K562 (cell line): ENCODE data around the gene FBXW8. TPM values are rescaled to one million over a fixed set of nuclear protein-coding genes. Genes with fewer than 3 reads are reported as not detected.

Experiments
- CBX3 ChIP-seq, 2 experiments: IDR thresholded peaks; 1 replicate in 1 of 2; 2 replicates in 1 of 2; pipeline ENCODE4 v1.6.1; 2012; ENCODE audit warnings: inconsistent platforms in 2 of 2, low read length in 2 of 2, borderline replicate concordance in 1 of 2, control low read depth in 1 of 2
- CHD1 ChIP-seq: fragments of 200-600 bp; sonication (generic); IDR thresholded peaks from one replicate; pipeline ENCODE4 v1.6.1; 2012; ENCODE audit warnings: mild to moderate bottlenecking, moderate library complexity, low read length, inconsistent platforms
- EHMT2 ChIP-seq: fragments of 450-650 bp; IDR thresholded peaks from 2 replicates; pipeline ENCODE4 v1.6.1; 2018; ENCODE audit warnings: antibody characterized with exemption
- EP300 ChIP-seq: IDR thresholded peaks from 2 replicates; pipeline ENCODE4 v1.6.1; 2012; ENCODE audit warnings: low read length, improper control_type of control experiment
- ETV6 ChIP-seq, 3 experiments: fragments of 150-350 bp in 1 of 3; sonication (generic) in 1 of 3; formaldehyde crosslinking in 1 of 3; IDR thresholded peaks; 2 replicates each; pipeline versions ENCODE4 v1.6.1 to v1.8.0; 2014 to 2022; ENCODE audit warnings: borderline replicate concordance in 2 of 3, low read depth in 2 of 3, antibody characterized with exemption in 1 of 3, low read length in 1 of 3, mild to moderate bottlenecking in 1 of 3, missing genetic modification reagents in 1 of 3
- HMBOX1 ChIP-seq: sonication (generic); IDR thresholded peaks from 2 replicates; pipeline ENCODE4 v1.6.1; 2016
- JUND ChIP-seq, 2 experiments: IDR thresholded peaks; 2 replicates in 1 of 2; 3 replicates in 1 of 2; pipeline ENCODE4 v1.6.1; 2011; ENCODE audit warnings: borderline replicate concordance in 2 of 2, low read depth in 2 of 2, low read length in 2 of 2, improper control_type of control experiment in 1 of 2, missing biosample characterization in 1 of 2, missing genetic modification characterization in 1 of 2, missing genetic modification reagents in 1 of 2
- KLF6 ChIP-seq: fragments of 250-450 bp; sonication (Bioruptor Pico); IDR thresholded peaks from 2 replicates; pipeline ENCODE4 v1.4.0; 2020; ENCODE audit warnings: mild to moderate bottlenecking, moderate library complexity, borderline replicate concordance
- MAFG ChIP-seq: fragments of 450-650 bp; conservative IDR thresholded peaks from 2 replicates; pipeline ENCODE4 v1.6.1; 2016; ENCODE audit warnings: missing genetic modification characterization, missing compliant biosample characterization
- NCOR1 ChIP-seq: fragments of 450-650 bp; IDR thresholded peaks from 2 replicates; pipeline ENCODE4 v1.6.1; 2016; ENCODE audit warnings: mild to moderate bottlenecking, moderate library complexity
- PKNOX1 ChIP-seq: fragments of 450-650 bp; IDR thresholded peaks from 2 replicates; pipeline ENCODE4 v1.6.1; 2016
- SMARCB1 ChIP-seq: IDR thresholded peaks from 2 replicates; pipeline ENCODE4 v1.6.1; 2011; ENCODE audit warnings: improper control_type of control experiment, low read depth; ENCODE audit not compliant: insufficient read length
- USF1 ChIP-seq: sonication (generic); formaldehyde crosslinking; IDR thresholded peaks from 2 replicates; pipeline ENCODE4 v1.9.0; 2022; ENCODE audit warnings: mild to moderate bottlenecking, missing genetic modification reagents
- ZNF311 ChIP-seq: fragments of 250-450 bp; sonication (Bioruptor Pico); IDR thresholded peaks from 2 replicates; pipeline ENCODE4 v1.4.0; 2020; ENCODE audit warnings: mild to moderate bottlenecking, moderate library complexity
- ZNF785 ChIP-seq: fragments of 250-450 bp; sonication (Bioruptor Pico); IDR thresholded peaks from 2 replicates; pipeline ENCODE4 v1.4.0; 2020; ENCODE audit warnings: mild to moderate bottlenecking
- polyA plus RNA-seq, 8 experiments: library from polyadenylated mRNA; depleted of rRNA in 4 of 8; stranded (reverse) in 5 of 8; unstranded in 3 of 8; fragments of >200 nt; fragmentation: Nextera tagmentation in 2 of 8; fragmentation: Illumina TruSeq in 1 of 8; extraction: Ambion mirVana in 2 of 8; extraction: Trizol in 1 of 8; gene quantifications; 2 replicates each; pipeline versions ENCODE4 v1.2.1 to v1.2.3, GENCODE V29; 2011 to 2014; ENCODE audit warnings: inconsistent platforms in 1 of 8, missing spikeins in 1 of 8
- total RNA-seq, 7 experiments: library from RNA; depleted of rRNA in 6 of 7; stranded (reverse); fragments of >200 nt in 6 of 7; fragmentation: Illumina TruSeq in 2 of 7; extraction: Trizol in 2 of 7; gene quantifications; 2 replicates each; pipeline versions ENCODE4 v1.2.1 to v1.2.3, GENCODE V29; 2011 to 2021; ENCODE audit warnings: low replicate concordance in 1 of 7

FBXW8 gene
- total and polyA plus RNA-seq, 9 of the 15 experiments (the other 6 are each of a cell fraction or from before 2014, with no cell fraction given) = 0.58 to 8.3 (median 4.4) TPM

- TF ChIP-seq NCOR1 (no peak), MAFG (0 out of 2 replicates have a peak, but pooled peaks have one; percentile 27), ZNF785 (CRISPR knock-in tag) (no peak), CHD1 (no peak), CBX3 (IDR thresholded peaks at IDR 0.05; ENCODE audit: borderline replicate concordance in 1 of 2, low read length in 2 of 2) (peak in 1 of 2 experiments; percentile 31; a peak in 1 of 3 replicates), EHMT2 (peak; percentile 57; the same call in 1 of the 2 replicates), EP300 (no peak; the same call in 1 of the 2 replicates), ETV6 (IDR thresholded peaks at IDR 0.05; ENCODE audit: borderline replicate concordance in 1 of 2, low read depth in 2 of 2, low read length in 1 of 2) (peak in 1 of 2 experiments; percentile 9; a peak in 1 of 4 replicates), ETV6 (CRISPR knock-in tag; IDR thresholded peaks at IDR 0.05; ENCODE audit: borderline replicate concordance) (no peak), SMARCB1 (no peak), ZNF311 (CRISPR knock-in tag) (no peak), HMBOX1 (peak; percentile 49), PKNOX1 (no peak), KLF6 (CRISPR knock-in tag) (peak; percentile 33; the same call in 1 of the 2 replicates), USF1 (CRISPR knock-in tag) (peak; percentile 90), JUND (IDR thresholded peaks at IDR 0.05; ENCODE audit: borderline replicate concordance, low read depth, low read length) (peak; percentile 47; the same call in 1 of the 2 replicates), JUND (tag; IDR thresholded peaks at IDR 0.05; ENCODE audit: borderline replicate concordance, low read depth, low read length) (peak; percentile 46; the same call in 1 of the 3 replicates)
These were observed 7.7 kb downstream of the FBXW8 start (continued) for GRCh38 chr12:116918464-116918863.
